ENCODE data around the gene TRPM7. TPM values are rescaled to one million over a fixed set of nuclear protein-coding genes. Genes with fewer than 3 reads are reported as not detected.
"Not testable (repeated sequence)": the region's sequence is repeated elsewhere in the genome, so short reads cannot be mapped to it uniquely, and the experiment has no call there.

TRPM7 gene
- total RNA-seq, 1 donor from 2014 or later = 53.3 TPM

GRCh38 chr15:50712018-50712417, 25.4 kb upstream of the TRPM7 start:
- no peak for DNase-seq (ENCODE audit: extremely low spot score in 2 of 2)
- TF ChIP-seq POLR2AphosphoS5 (IDR thresholded peaks at IDR 0.05; ENCODE audit: insufficient read depth in 1 of 2, low read depth in 1 of 2) (no peak), POLR2A (IDR thresholded peaks at IDR 0.05) (no peak)
- Histone ChIP-seq H3K27ac (no peak overlapping the region), H3K36me3 (peaks cover 0 to 17% of the 10 kb centered on the region in 2 donors), H3K4me1 (no peaks in the 10 kb centered on the region), H3K9me3 (no peaks in the 10 kb centered on the region), H3K27me3 (no peaks in the 10 kb centered on the region), H3K4me3 (no peak overlapping the region)
- intact Hi-C loops (cut with DNase I) = no loop called here

DNA sequence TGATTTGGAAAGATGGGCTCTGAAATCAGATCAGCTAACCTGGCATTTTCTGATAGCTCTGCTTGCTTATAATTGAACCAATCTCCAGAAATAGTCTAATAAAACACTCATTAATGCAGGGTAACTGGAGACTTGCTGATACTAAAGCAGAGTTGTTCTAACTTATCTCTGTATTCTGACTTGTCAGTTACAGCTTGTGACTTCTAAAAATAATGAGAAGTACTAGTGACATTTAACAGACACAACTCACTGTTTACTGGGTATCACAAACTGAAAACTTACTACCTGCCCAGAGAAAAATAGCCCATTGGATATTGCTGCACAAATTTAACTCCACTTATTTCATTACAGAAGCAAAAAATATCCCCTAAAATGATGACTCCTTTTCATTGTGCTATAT, 24.0 kb upstream of the TRPM7 start:
- Histone ChIP-seq H3K36me3 (peaks cover 0 to 19% of the 10 kb centered on the region in 2 donors), H3K4me1 (no peaks in the 10 kb centered on the region), H3K27ac (no peak overlapping the region), H3K27me3 (no peaks in the 10 kb centered on the region), H3K4me3 (no peak overlapping the region), H3K9me3 (no peaks in the 10 kb centered on the region)
- TF ChIP-seq POLR2A (IDR thresholded peaks at IDR 0.05) = no peak
- TF ChIP-seq POLR2AphosphoS5 (IDR thresholded peaks at IDR 0.05; ENCODE audit: insufficient read depth in 1 of 2, low read depth in 1 of 2) = no peak
- intact Hi-C loops (cut with DNase I) = no loop called here
- DNase-seq (ENCODE audit: extremely low spot score in 2 of 2) = no peak

GRCh38 chr15:50707878-50708427, 21.4 kb upstream of the TRPM7 start:
- no peak overlapping the region for H3K4me3 ChIP-seq
- intact Hi-C loops (cut with DNase I) = no loop called here
- H3K27me3 ChIP-seq = no peaks in the 10 kb centered on the region
- no peak for DNase-seq (ENCODE audit: extremely low spot score in 2 of 2)
- H3K4me1 ChIP-seq = no peaks in the 10 kb centered on the region
- H3K9me3 ChIP-seq = no peaks in the 10 kb centered on the region
- no peak overlapping the region for H3K27ac ChIP-seq
- TF ChIP-seq CTCF (IDR thresholded peaks at IDR 0.05) (no peak), POLR2A (IDR thresholded peaks at IDR 0.05) (no peak), POLR2AphosphoS5 (IDR thresholded peaks at IDR 0.05; ENCODE audit: insufficient read depth in 1 of 2, low read depth in 1 of 2) (no peak)
- H3K36me3 ChIP-seq = peaks cover 0 to 13% of the 10 kb centered on the region in 2 donors

DNA sequence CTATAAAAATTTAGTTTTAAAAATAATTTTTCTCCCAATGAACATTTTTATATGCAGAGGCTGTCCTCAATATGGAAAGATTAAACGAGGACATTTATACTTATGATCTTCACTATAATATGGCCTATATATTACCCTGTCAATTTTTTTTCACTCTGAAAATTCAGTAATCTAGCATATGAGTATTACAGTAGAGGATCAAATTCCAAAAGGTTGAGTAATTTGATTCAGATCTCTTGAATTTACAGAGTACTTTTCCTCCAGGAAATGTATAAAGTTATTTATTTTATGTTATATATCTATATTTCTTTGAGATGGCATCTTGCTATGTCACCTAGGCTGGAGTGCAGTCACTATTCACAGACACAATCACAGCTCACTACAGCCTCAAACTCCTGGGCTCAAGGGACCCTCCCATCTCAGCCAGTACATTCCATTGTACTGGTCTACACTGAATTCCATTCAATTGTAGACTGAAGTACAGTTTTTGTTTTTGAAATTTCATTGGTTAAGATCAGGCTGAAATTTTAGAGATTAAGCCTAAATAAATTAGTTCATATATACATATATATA, 16.3 kb upstream of the TRPM7 start:
- Histone ChIP-seq H3K27ac (no peak overlapping the region), H3K36me3 (peaks cover 0 to 11% of the 10 kb centered on the region in 2 donors), H3K4me3 (no peak overlapping the region), H3K4me1 (no peaks in the 10 kb centered on the region), H3K27me3 (no peaks in the 10 kb centered on the region), H3K9me3 (no peaks in the 10 kb centered on the region)
- intact Hi-C loops (cut with DNase I) = no loop called here
- DNase-seq (ENCODE audit: extremely low spot score in 2 of 2) = no peak
- TF ChIP-seq POLR2A (IDR thresholded peaks at IDR 0.05) = no peak
- TF ChIP-seq POLR2AphosphoS5 (IDR thresholded peaks at IDR 0.05; ENCODE audit: insufficient read depth in 1 of 2, low read depth in 1 of 2) = no peak
- no peak for TF ChIP-seq CTCF (IDR thresholded peaks at IDR 0.05)

DNA sequence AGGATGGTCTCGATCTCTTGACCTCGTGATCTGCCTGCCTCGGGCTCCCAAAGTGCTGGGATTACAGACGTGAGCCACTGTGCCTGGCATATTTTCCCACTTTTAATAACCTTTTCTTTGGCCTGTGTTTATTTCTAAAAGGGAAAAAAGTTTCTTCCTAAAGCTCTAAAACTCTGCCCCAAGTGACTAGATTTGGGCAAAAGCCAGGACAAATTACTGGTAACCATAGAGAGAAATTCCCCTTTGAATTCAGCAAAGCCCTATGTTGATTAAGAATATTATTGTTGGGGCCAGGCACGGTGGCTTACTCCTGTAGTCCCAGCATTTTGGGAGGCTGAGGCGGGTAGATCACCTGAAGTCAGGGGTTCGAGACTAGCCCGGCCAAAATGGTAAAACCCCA, 11.5 kb upstream of the TRPM7 start:
- TF ChIP-seq POLR2A (IDR thresholded peaks at IDR 0.05) (no peak), POLR2AphosphoS5 (IDR thresholded peaks at IDR 0.05; ENCODE audit: insufficient read depth in 1 of 2, low read depth in 1 of 2) (no peak), CTCF (IDR thresholded peaks at IDR 0.05) (no peak)
- H3K9me3 ChIP-seq = no peaks in the 10 kb centered on the region
- no peaks in the 10 kb centered on the region for H3K4me1 ChIP-seq
- H3K36me3 ChIP-seq = no peaks in the 10 kb centered on the region
- DNase-seq (ENCODE audit: extremely low spot score in 2 of 2) = no peak
- H3K27me3 ChIP-seq = no peaks in the 10 kb centered on the region
- H3K27ac ChIP-seq = no peak overlapping the region
- intact Hi-C loops (cut with DNase I) = no loop called here
- no peak overlapping the region for H3K4me3 ChIP-seq

DNA sequence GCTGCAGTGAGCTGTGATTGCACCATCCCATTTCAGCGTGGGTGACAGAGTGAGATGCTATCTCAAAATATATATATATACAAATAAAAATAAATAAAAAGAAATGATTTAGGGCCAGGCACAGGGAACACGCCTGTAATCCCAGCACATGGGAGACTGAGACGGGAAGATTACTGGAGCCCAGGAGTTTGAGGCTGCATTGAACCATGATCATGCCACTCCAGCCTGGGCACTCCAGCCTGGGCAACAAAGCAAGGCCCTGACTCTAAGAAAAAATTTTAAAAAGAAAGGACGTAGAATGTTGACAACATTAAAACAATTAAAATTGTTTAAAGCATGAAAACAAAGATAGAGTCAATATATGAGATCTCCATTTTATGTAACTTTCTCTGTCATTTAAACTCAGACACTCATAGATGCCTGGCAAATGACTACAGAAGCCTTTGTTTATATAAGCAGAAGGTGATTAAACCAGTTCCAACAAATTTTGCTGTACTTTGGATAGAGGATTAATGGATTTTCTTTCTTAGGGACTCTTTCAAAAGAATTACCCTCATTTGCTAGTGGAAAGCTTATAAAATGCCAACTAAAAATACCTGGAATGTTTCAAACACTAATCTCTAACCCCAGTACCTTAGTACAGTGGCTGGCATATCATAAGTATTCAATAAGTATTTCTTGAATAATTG, 10.7 kb upstream of the TRPM7 start:
- no peaks in the 10 kb centered on the region for H3K36me3 ChIP-seq
- H3K27ac ChIP-seq = no peak overlapping the region
- no peaks in the 10 kb centered on the region for H3K4me1 ChIP-seq
- TF ChIP-seq POLR2AphosphoS5 (IDR thresholded peaks at IDR 0.05; ENCODE audit: insufficient read depth in 1 of 2, low read depth in 1 of 2) (no peak), POLR2A (IDR thresholded peaks at IDR 0.05) (no peak), CTCF (IDR thresholded peaks at IDR 0.05) (no peak)
- H3K9me3 ChIP-seq = no peaks in the 10 kb centered on the region
- intact Hi-C loops (cut with DNase I) = no loop called here
- no peaks in the 10 kb centered on the region for H3K27me3 ChIP-seq
- DNase-seq (ENCODE audit: extremely low spot score in 2 of 2) = no peak
- H3K4me3 ChIP-seq = no peak overlapping the region

DNA sequence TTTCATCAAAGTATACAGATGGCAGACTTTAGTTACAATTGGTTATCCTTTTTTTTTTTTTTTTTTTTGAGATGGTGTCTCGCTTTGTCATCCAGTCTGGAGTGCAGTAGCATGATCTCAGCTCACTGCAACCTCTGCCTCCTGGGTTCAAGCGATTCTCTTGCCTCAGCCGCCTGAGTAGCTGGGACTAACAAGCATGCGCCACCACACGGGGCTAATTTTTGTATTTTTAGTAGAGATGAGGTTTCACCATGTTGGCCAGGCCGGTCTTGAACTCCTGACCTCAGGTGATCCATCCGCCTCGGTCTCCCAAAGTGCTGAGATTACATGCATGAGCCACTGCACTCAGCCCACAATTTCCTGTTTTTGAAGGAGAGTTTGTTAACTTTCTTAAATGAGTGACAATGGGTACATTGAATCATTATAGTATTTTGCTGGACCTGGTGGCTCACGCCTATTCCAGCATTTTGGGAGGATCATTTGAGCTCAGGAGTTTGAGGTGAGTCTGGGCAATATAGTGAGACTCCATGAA, 8.1 kb upstream of the TRPM7 start:
- H3K27me3 ChIP-seq; H3K9me3 ChIP-seq; H3K4me3 ChIP-seq; H3K4me1 ChIP-seq; DNase-seq (ENCODE audit: extremely low spot score in 2 of 2); H3K36me3 ChIP-seq; intact Hi-C loops (cut with DNase I); H3K27ac ChIP-seq: not testable (repeated sequence)
